GM21367 (cell line): ENCODE results near the gene RFX8.
"Not testable (repeated sequence)": the region's sequence is repeated elsewhere in the genome, so short reads cannot be mapped to it uniquely, and the experiment has no call there.

ENCODE experiments used
- ATAC-seq: cut with Tn5 transposase; IDR thresholded peaks from one replicate; pipeline ENCODE4 v1.9.1; 2021; ENCODE audit not compliant: unreplicated experiment

The RFX8 gene

GRCh38 chr2:101474731-101475384, at the start of gene RFX8:
Gene RFX8, minus strand, starts transcription at chr2:101475112. Its CDS starts 8,264 bp downstream, at chr2:101466848.
- ATAC-seq, result no peak

GRCh38 chr2:101521487-101521886, 46.6 kb upstream of the RFX8 start:
- no peak for ATAC-seq

- ATAC-seq, result no peak
Measured at GRCh38 chr2:101520246-101520645, 45.3 kb upstream of the RFX8 start.

- no peak for ATAC-seq
Measured at GRCh38 chr2:101518578-101519492, 43.9 kb upstream of the RFX8 start.

- no peak for ATAC-seq
Measured at GRCh38 chr2:101517758-101518271, 42.9 kb upstream of the RFX8 start.

- ATAC-seq, result no peak
Measured at GRCh38 chr2:101516823-101517690, 42.1 kb upstream of the RFX8 start.

- no peak for ATAC-seq
Measured at GRCh38 chr2:101516349-101516748, 41.4 kb upstream of the RFX8 start.

- ATAC-seq, result no peak
Measured at GRCh38 chr2:101515477-101515876, 40.6 kb upstream of the RFX8 start.

- ATAC-seq, result no peak
Measured at GRCh38 chr2:101512993-101513392, 38.1 kb upstream of the RFX8 start.

GRCh38 chr2:101511381-101511780, 36.5 kb upstream of the RFX8 start:
- ATAC-seq, result no peak

- ATAC-seq, result no peak
Measured at GRCh38 chr2:101509499-101510284, 34.8 kb upstream of the RFX8 start.

- ATAC-seq, result no peak
Measured at GRCh38 chr2:101508636-101509035, 33.7 kb upstream of the RFX8 start.

- ATAC-seq, result not testable (repeated sequence)
Measured at GRCh38 chr2:101505276-101505675, 30.4 kb upstream of the RFX8 start.

- not testable (repeated sequence) for ATAC-seq
Measured at GRCh38 chr2:101504744-101505143, 29.8 kb upstream of the RFX8 start.

- no peak for ATAC-seq
Measured at GRCh38 chr2:101502095-101502494, 27.2 kb upstream of the RFX8 start.

- ATAC-seq, result no peak
Measured at GRCh38 chr2:101501443-101501842, 26.5 kb upstream of the RFX8 start.

GRCh38 chr2:101500860-101501259, 25.9 kb upstream of the RFX8 start:
- ATAC-seq, result no peak

GRCh38 chr2:101500180-101500579, 25.3 kb upstream of the RFX8 start:
- no peak for ATAC-seq

GRCh38 chr2:101496279-101496678, 21.4 kb upstream of the RFX8 start:
- no peak for ATAC-seq

GRCh38 chr2:101492936-101493473, 18.1 kb upstream of the RFX8 start:
- no peak for ATAC-seq
